Renal pelvis (tissue), 4 donors: ENCODE measurements around the gene SGMS1. TPM values are rescaled to one million over a fixed set of nuclear protein-coding genes. Genes with fewer than 3 reads are reported as not detected.
A peak's percentile ranks its signal among the peaks of the same experiment; 100 is the strongest.

Experiments
- DNase-seq: peaks from one replicate; pipeline ENCODE4 v3.0.0-alpha.2; 2013
- polyA plus RNA-seq, 3 donors: library from polyadenylated mRNA; unstranded; fragments of 120-200 nt; gene quantifications; one replicate each; pipeline ENCODE4 v1.2.1, GENCODE V29; 2013; ENCODE audit not compliant: insufficient read length in 3 of 3

SGMS1 gene
- polyA plus RNA-seq, 3 donors, result 50.6 to 55.1 (median 53.0) TPM

GRCh38 chr10:50341987-50342386, 281.8 kb downstream of the SGMS1 start:
- DNase-seq, result no peak

GRCh38 chr10:50336140-50336539, 287.6 kb downstream of the SGMS1 start:
- DNase-seq, result no peak

- no peak for DNase-seq
Measured at GRCh38 chr10:50335397-50335796, 288.4 kb downstream of the SGMS1 start.

- DNase-seq, result no peak
Measured at GRCh38 chr10:50334273-50334672, 289.5 kb downstream of the SGMS1 start.

GRCh38 chr10:50333872-50334271, 289.9 kb downstream of the SGMS1 start:
- DNase-seq, result no peak

GRCh38 chr10:50332108-50332842, 291.5 kb downstream of the SGMS1 start:
- no peak for DNase-seq

- no peak for DNase-seq
Measured at GRCh38 chr10:50331486-50331885, 292.3 kb downstream of the SGMS1 start.

- DNase-seq, result peak; percentile 48
Measured at GRCh38 chr10:50326757-50327701, 296.7 kb downstream of the SGMS1 start.

GRCh38 chr10:50326172-50326555, 297.6 kb downstream of the SGMS1 start:
- DNase-seq, result no peak

- no peak for DNase-seq
Measured at GRCh38 chr10:50325449-50326171, 298.1 kb downstream of the SGMS1 start.

GRCh38 chr10:50324680-50325393, 298.9 kb downstream of the SGMS1 start:
- no peak for DNase-seq

- DNase-seq, result no peak
Measured at GRCh38 chr10:50324046-50324445, 299.7 kb downstream of the SGMS1 start.

- no peak for DNase-seq
Measured at GRCh38 chr10:50322077-50322476, 301.7 kb downstream of the SGMS1 start.

GRCh38 chr10:50318129-50318528, 305.6 kb downstream of the SGMS1 start:
- DNase-seq, result no peak

GRCh38 chr10:50316695-50317648, 306.8 kb downstream of the SGMS1 start:
- DNase-seq, result no peak

GRCh38 chr10:50316174-50316573, 307.6 kb downstream of the SGMS1 start:
- no peak for DNase-seq

- no peak for DNase-seq
Measured at GRCh38 chr10:50315424-50315823, 308.3 kb downstream of the SGMS1 start.

- DNase-seq, result no peak
Measured at GRCh38 chr10:50314169-50315071, 309.3 kb downstream of the SGMS1 start.
